Astrocyte of the cerebellum (primary cell): ENCODE measurements around the gene TBC1D30.

Experiments
- DNase-seq: peaks from one replicate; pipeline ENCODE4 v3.0.0-alpha.2; 2011; ENCODE audit warnings: low read depth
- H3K4me3 ChIP-seq: 2 replicates; pipeline ENCODE4 v1.5.1; 2011; ENCODE audit warnings: mild to moderate bottlenecking, low read depth, low read length, moderate library complexity
- CTCF ChIP-seq: IDR thresholded peaks from 2 replicates; pipeline ENCODE4 v1.5.1; 2012; ENCODE audit warnings: low read length, low read depth, moderate library complexity, mild to moderate bottlenecking; ENCODE audit errors: missing control alignments
- in situ Hi-C: cut with HindIII; loops from 2 replicates; pipeline ENCODE4 v1.10.0; 2017; ENCODE audit warnings: low sequenced_read_pairs

Gene TBC1D30

GRCh38 chr12:64915242-64915641, 90.8 kb downstream of the TBC1D30 start:
- in situ Hi-C loops: no loop called here
- TF ChIP-seq CTCF: no peak

GRCh38 chr12:64916411-64917261, 92.2 kb downstream of the TBC1D30 start:
- in situ Hi-C loops: no loop called here
- no peak for TF ChIP-seq CTCF
- DNase-seq: no peak
- H3K4me3 ChIP-seq: no peak overlapping the region

More at GRCh38 chr12:64915242-64915641, 90.8 kb downstream of the TBC1D30 start:
- no peak overlapping the region for H3K4me3 ChIP-seq
- no peak for DNase-seq

- no peak overlapping the region for H3K4me3 ChIP-seq
- no peak for DNase-seq
- in situ Hi-C loops: no loop called here
- TF ChIP-seq CTCF: no peak
These were observed 93.9 kb downstream of the TBC1D30 start for GRCh38 chr12:64918344-64918743.

- H3K4me3 ChIP-seq: no peak overlapping the region
- no peak for DNase-seq
- no peak for TF ChIP-seq CTCF
- in situ Hi-C loops: no loop called here
These were observed 94.4 kb downstream of the TBC1D30 start for GRCh38 chr12:64918801-64919200.

GRCh38 chr12:64922853-64923252, 98.4 kb downstream of the TBC1D30 start:
- no peak overlapping the region for H3K4me3 ChIP-seq
- no peak for TF ChIP-seq CTCF
- in situ Hi-C loops: no loop called here
- no peak for DNase-seq

- no peak for TF ChIP-seq CTCF
- DNase-seq: no peak
- in situ Hi-C loops: no loop called here
- H3K4me3 ChIP-seq: no peak overlapping the region
These were observed 99.1 kb downstream of the TBC1D30 start for GRCh38 chr12:64923536-64923935.
